ENCODE results near the gene PLEKHM3.
"Not testable (repeated sequence)": the region's sequence is repeated elsewhere in the genome, so short reads cannot be mapped to it uniquely, and the experiment has no call there.

PLEKHM3 gene

DNA sequence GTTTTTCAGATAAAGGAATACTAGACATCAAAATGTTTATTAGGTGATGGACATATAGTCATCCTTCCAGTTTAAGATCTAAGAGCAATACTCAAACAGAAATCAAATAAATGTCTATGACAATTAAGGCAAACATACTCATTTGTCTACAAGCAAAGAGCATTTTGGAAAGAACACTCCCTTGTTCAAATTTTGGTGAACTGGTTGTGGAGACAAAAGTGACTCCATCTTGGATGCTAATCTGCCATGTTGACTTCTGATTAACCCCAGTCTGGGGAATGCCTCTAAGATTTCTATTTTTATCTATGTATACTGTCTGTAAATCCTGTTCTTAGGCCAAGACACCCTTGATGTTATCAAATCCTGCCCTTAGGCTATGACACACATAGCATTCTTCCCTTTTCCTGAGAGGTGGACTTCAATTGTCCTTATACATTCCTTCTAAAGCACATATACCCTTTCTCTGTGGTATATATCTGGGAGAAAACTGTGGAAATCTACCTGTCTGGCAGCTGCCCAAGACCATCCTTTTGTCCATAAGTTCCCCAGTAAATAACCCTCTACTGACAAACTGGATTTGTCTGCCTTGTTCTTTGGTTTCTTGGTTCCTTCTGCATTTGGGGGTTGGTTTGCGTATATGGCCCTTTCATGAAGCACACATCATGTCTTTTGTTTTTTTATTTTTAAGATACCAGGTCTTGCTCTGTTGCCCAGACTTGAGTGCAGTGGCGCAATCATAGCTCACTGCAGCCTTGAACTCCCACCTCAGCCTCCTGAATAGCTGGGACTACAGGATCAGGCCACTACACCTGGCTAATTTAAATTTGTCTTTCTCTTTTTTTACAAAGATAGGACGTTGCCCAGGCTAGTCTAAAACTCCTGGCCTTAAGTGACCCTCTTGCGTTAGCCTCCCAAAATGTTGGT is 12.5 kb upstream of the PLEKHM3 start:
- no peak for DNase-seq

DNA sequence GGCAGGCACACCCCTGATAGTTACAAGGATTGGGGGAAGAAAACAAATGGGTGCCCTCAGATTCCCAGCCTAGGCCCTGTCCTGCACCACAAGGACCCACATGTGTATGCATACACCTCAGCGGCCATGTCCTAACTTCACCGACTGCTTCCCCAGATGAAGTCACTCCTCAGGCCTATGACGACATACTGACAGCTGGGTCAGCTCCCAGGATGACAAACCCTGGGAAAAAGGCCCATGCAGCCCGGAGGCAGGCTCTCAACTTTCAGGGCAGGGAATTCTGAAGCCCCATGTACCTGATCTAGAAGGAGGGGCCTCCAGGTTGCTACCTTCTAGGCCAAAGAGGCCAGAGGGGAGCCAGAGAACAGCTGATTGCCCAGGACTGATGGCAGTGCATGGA is 11.0 kb upstream of the PLEKHM3 start:
- DNase-seq, result no peak

DNA sequence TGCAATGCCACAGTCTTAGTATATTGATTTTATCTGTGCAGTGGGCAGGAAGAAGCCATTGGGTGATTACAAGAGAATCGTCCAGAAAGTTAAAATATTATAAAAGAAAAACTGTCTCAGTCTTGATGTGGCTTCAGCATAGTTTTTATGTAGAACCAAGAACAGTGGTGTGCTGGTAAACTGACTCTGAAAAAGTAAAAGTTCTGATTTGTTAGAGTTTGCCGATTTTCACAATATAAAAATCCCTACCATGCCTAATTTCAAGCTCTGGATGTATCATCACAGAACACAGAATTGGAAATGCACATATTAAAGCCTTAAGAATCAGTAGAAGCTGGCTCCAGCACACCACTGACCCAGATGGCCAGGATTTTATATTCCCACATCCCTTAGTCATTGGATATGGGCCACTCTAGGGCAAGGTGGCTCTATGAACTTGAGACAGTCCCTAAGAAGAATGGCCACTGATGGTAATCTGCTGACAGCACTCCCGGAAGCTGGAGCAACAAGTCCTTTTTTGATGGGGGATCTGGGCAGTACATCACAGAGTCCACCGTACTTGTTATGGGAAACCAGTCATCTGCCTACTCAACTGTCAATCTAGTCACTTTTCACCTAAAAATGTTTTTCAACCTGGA is 9.3 kb upstream of the PLEKHM3 start:
- no peak for DNase-seq

DNA sequence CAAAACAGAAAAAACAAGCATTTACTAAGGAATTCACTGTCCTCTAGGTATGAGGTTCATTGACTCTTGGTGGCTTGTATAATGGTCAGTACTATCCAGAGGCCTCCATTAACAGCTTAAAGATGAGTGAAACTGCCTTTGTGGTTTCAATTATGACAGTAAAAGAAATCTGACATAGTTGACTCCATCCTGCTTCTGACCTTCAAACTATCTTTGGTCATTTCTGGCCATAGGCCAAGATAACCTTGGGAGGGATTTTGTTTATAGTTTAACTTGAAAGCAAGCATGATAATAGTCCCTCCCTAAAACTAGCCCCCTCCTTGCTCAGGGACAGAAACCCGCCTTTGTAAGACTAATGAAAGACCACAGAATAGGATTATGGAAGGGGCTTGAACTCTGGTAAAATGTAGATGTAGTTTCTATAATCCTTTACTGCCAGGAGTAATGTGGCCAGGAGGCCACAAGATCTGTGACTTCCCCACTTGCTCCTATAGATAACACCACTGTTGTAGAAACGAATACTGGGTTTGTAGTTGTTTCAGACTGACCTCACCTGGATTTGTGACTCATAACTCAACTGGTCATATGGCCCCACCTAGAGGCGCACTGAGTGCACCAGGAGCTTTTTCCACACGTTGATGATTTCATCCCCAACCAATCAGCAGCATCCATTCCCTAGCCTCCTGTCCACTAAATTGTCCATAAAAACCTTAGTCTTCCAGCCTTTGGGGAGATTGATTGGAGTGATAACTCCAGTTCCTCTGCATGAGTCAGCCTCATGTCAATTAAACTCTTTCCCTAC is 8.6 kb upstream of the PLEKHM3 start:
- DNase-seq, result peak; percentile 23

DNA sequence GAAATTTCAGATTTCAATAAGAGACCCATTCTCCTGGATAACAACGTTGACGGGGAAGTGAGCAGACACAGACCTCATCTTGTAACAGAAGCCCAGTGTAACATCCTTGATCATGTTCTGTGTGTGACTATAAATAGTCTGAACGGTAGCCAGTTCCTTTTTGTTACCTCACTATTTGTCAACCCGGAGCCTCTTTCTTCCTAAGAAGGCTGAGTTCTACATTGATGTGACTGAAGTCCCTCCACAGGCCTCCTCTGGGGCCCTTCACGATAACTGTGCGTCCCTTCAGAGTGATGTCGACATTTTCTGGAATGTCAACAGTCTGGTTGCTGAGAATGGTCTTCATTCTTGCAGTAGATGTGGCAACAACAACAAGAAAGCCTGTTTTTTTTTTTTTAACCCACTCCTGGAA is 6.3 kb upstream of the PLEKHM3 start:
- peak; percentile 30 for DNase-seq

DNA sequence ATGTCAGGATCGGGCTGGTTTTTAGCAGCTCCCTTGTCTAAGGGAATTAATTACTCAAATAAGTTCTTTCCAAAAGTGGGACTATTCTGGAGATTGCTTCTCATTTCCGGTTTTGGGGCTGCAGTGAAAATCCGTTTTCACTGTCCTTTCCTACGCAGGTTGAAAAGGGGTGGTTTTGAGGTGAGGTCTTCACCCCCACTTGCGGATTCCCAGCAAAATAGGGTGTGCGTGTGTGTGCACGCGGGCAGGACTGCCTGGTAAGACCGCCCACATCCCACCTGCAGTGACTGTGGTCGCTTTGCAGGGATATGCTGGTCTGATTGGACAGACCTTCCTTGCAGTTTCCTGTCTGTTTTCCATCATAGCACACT is 472 bp upstream of the PLEKHM3 start:
- DNase-seq, result no peak

DNA sequence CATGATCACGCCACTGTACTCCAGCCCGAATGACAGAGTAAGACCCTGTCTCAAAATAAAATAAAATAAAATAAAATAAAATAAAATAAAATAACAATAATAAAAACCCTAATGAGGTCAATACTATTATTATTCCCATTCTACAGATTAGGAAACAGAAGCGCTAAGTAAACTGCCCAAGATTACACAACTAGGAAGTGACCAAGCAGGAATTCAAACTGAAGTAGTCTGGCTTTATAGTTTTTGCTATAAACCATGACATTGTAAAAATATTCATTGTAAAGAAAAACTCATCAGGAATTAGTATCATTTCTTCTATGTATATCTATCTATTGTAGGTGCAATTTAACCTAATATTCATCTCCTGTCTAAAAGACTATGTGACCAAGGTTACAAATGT is 1.2 kb downstream of the PLEKHM3 start:
- no peak for DNase-seq

DNA sequence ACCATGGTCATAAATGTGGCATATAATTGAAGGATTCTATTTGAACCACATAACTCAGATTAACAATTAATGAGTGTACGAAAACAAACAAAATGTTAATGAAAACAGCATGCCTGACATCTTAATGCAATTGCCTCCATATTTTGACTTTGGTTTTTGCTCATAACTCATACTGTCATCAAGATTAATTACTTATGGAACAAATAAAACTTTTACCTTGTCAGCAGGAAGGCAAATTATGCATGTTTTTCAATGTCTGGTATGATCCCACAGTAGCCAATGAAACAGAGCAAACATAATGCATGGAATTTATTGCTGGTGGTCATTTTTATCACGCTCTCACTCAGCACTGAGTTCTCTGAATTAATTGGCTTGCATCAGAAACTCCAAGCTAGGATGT is 5.1 kb downstream of the PLEKHM3 start:
- no peak for DNase-seq

DNA sequence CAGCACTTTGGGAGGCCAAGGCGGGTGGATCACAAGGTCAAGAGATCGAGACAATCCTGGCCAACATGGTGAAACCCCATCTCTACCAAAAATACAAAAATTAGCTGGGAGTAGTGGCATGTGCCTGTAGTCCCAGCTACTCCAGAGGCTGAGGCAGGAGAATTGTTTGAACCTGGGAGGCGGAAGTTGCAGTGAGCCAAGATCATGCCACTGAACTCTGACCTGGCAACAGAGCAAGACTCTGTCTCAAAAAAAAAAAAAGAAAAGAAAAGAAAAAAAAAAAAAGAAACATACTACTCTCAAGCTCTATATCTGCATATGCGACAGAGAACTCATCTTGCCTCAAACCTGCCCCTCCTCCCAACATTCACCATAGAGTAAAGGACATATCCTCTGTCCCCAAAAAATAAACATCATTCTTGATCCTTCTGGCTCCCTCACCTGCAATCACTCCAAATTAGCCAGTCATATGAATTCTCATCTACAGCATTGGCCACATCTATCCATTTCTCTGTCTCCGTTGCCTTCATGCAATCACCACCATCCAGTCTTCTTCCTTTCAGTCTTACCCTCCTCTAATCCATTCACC is 7.1 kb downstream of the PLEKHM3 start:
- not testable (repeated sequence) for DNase-seq

DNA sequence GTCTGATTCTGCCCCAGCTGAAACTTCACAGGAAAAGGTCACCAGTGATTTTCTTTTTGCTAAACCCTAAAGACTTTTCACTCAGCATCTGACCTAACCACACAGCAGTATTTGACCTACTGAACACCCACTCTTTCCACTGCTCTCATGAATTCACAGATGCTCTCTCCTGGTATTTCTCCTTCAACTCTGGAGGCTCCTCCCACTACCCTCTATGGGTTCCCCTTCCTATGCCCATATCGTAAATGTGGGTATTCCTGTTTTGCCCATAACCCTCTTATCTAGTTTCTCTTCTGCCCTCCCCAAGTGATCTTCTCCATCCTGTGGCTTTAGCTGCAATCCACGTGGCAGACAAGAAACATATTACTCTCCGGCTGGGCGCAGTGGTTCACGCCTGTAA is 7.6 kb downstream of the PLEKHM3 start:
- DNase-seq, result no peak

DNA sequence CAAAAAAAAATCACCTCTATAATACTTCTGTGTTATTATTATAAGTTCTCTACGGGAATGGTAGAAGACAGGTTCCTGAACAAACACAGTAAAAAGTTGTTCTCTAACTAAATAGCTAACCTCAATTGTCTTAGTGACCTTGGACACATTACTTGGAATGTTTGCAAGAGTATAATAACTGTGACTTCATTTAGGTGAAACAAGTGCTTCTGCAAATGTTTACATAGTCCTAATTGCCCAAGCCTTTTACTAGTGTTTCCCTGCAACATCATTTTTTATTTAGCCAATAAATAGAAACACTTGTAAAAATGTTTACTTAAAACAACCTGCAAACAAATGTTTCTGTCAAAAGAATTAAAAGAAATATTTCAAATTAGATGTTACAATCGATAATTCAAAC is 9.9 kb downstream of the PLEKHM3 start:
- no peak for DNase-seq

DNA sequence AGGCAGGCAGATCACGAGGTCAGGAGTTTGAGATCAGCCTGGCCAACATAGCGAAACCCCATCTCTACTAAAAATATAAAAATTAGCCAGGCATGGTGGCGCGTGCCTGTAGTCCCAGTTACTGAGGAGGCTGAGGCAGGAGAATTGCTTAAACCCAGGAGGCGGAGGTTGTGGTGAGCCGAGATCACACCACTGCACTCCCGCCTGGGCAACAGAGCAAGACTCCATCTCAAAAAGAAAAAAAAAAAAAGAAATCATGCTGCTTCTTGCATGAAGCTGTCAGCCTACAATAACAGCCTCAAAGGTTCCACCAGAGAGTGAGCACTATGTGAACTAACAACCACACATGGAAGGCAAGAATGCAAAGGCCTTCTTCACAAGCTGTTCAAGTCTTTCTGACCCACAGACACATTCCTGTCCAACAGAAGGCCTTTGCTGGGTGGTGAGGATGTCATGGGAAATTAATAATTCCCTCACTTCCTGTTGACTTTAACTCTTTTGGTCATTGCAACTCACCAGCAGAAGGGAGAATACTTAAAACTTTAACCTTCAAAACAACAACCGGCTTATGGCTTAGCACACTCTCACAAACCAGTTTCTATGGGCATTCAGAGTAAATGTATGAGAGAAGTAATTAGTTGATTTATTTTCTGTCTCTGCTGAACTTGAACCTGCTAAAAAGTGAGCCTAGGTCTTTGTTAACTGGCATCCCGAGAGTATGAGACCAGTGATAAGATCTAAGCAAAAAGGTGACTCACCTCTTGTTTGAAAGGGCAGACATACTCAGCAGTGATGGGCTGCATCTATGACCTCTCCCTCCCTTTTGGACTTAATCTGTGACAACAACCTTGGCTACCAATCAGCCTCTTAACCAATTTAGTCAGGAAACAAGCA is 11.8 kb downstream of the PLEKHM3 start:
- DNase-seq, result peak; percentile 32

DNA sequence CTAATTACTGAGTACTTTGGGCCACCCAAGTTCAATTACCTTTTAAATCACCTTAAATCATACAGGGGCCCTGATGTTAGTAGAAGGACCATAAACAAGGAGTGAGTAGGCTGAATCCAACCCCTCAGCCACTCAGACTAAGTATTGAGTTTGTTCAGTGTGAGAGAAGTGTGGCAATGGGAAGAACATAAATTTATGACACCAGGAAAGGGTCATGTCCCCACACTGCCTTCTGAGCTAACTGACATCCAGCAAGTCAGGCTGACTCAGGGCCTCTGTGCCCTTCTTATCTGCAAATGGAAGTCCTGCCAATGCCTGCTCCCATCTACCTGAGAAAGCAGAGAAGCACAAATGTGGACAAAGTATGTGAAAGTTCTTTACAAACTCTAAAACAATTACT is 12.9 kb downstream of the PLEKHM3 start:
- DNase-seq, result no peak

DNA sequence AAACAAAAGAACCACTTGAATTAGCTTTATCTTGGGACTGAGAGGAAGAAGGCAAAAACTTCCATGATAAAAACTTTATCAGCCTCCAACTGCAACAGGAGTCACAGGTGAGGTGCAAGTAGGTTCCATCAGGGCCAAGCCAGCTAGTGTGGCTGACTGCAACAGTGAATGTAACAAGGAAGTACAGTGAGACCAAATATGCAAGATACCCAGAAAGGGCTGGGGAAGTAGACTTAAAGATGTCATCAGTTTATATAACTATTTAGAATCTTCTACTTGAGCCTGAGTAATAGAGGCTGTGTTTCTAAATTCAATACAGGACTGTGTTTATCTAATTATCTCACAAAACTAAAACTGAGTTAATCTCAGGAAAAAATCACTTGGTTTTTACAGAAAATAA is 14.8 kb downstream of the PLEKHM3 start:
- DNase-seq, result no peak

DNA sequence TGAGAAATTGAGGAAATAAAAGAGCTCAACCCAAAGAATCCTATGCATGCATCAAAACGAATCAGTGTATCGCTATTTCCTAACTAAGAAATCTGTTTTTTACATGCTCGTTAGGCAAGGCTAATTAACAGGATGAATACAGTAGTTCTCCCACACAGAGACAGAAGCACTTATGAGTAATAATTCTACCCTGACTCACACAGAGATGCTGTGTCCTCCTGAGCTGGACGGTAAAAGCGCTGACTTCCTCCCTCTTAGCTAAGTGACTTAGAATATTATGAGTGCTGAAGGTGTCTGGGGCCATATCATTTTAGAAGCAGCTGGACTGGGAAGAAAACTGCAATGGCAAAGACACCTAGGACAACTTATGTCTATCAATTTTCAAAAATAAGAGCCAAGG is 18.5 kb downstream of the PLEKHM3 start:
- peak; percentile 60 for DNase-seq

DNA sequence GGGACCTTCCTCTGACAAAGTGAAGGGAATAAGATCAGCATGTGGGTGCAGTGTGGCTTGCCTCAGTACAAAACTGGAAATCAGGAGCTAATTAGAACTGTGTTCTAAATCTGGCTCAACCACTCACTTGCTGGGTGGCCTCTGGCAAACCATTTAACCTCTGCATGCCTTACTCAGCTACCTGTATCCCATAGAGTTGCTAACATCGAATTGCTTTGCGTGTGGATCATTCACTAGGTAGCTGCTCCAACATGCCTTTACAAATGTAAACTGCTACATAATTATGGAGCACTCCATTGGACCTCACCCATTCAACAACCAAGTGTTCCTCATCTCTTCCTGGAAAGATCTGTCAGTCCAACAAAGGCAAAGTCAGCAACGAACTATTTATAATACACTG is 19.0 kb downstream of the PLEKHM3 start:
- DNase-seq, result no peak

DNA sequence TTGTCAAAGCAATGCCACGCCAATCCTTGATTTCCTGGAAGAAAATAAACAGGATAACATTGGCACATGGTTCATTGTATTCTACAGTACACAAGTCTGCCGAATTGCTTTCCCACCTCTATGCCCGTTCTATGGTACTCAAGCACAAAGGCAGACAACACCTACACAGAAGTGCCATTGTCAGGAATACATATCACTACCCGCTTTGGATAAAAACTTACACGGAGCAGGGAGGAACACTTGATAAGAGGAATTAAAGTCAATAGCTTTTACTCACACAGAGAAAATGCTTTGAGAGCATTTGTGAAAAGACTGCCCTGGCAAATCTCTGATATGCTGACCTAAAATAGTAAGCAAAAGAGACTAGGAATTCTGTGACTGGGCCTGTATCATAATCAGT is 23.4 kb downstream of the PLEKHM3 start:
- no peak for DNase-seq

DNA sequence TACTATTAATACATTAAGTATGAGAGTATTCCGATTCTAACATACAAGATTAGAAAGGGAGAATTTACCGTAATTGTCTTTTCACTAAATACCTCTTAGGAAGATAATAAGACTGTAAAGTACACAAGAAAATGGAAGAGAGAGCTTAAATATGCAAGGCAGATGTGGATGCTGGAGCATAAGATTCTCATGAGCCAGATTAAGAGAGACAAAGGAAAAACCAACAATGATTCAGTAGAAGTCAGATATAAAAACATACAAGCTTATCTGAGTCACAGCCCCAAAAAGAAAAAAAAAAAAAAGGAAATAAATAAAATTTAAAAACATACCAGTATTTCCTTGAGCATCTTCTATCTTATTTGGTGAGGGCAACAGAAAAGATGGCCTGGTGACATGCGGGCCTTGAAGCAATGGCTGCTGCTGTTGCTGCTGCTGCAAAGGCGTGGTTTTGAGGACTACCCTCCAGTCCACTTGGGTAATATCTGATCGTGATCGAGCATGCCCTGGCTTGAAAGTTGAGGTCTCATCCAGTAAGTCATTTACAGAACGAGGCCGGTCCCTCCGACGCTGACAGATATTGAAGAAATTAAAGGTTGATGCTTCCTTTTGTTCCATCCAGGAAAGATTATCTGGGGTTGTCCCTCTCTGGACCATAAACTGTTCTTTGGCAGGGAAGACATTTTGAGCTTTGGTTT is 24.5 kb downstream of the PLEKHM3 start:
- peak; percentile 15 for DNase-seq

DNA sequence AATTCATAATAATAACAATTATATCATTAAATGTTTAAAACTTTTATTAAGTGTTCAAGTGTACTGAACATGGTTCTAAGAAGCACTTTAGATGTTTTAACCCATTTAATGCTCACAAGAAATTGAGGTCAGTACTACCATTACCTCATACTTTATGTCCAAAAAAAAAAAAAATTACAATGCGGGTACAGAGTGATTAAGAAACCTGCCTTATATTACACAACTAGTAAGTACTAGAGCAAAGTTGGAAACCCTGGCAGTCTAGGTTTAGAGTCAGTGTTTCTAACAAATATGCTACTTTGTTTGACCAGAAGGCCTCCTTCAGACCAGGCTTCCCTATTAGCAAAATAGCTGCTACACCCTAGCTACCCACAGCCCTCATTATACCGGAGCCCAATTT is 28.5 kb downstream of the PLEKHM3 start:
- DNase-seq, result no peak

DNA sequence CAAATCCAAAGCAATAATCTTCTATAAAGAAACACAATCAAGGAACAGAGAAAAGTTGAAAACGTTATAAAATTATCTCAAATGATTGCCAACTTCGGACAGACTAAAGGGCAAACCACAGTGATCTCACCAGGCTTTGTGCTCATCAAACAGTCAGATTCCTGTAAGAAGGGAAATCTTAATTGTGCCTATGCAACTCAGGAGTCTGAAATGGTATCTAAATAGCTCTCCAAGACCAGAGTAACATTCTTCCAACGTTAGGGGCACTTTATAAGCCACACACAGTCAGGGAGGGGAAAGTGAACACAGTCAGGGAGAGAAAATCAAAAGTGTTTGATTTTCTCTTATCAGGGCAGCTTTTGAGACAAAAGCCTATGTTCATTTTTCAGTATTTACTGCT is 29.4 kb downstream of the PLEKHM3 start:
- DNase-seq, result no peak

DNA sequence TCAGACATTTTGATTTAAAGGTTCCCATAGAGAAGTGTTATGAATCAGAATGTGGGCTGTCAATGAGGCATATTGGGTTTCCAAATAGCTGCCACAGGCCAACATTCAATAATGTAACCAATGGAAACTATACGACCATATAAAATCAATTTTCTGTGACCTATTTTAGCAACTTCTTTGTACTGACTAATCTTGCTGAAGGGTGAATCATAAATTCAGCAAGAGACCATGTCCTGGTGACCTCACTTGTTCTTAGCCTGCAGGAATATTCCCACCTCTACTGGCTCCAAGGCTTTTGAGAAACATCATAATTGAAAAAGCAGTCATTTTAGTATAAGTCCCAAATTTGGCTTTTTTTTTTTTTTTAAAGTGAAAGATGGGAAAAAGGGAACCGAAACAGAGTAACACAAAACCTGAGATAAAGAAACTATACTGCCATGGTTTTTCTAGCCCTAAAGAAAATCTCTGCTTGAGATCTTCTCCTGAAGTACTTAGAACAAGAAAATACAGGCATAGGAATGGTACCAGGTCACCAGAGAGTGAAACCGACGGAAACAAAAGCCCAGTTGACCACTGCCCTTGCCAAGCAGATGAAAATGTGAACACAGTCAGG is 32.1 kb downstream of the PLEKHM3 start:
- peak; percentile 66 for DNase-seq
